Suprapubic skin (tissue), 4 donors: ENCODE measurements around the gene PLA2G5.

Experiments
- CTCF ChIP-seq, 2 donors: fragments of 200-600 bp in 1 of 2; fragments of 450-650 bp in 1 of 2; sonication (generic) in 1 of 2; IDR thresholded peaks; one replicate each; pipeline ENCODE4 v1.5.1; 2016 to 2019; ENCODE audit warnings: antibody characterized with exemption in 2 of 2, mild to moderate bottlenecking in 1 of 2, moderate library complexity in 1 of 2
- EP300 ChIP-seq: sonication (generic); formaldehyde crosslinking; IDR thresholded peaks from one replicate; pipeline ENCODE4 v1.6.1; 2017; ENCODE audit warnings: antibody characterized with exemption
- POLR2A ChIP-seq, 2 donors: fragments of 450-650 bp; IDR thresholded peaks; one replicate each; pipeline ENCODE4 v1.6.1; 2017; ENCODE audit warnings: antibody characterized with exemption in 2 of 2, mild to moderate bottlenecking in 2 of 2, moderate library complexity in 2 of 2
- POLR2AphosphoS5 ChIP-seq, 3 donors: sonication (generic); formaldehyde crosslinking; IDR thresholded peaks; one replicate each; pipeline ENCODE4 v1.6.1; 2017; ENCODE audit warnings: antibody characterized with exemption in 3 of 3

- TF ChIP-seq POLR2A (IDR thresholded peaks at IDR 0.05), result no peak
- TF ChIP-seq CTCF (IDR thresholded peaks at IDR 0.05), result no peak
- no peak for TF ChIP-seq EP300
- no peak for TF ChIP-seq POLR2AphosphoS5 (IDR thresholded peaks at IDR 0.05)
Observed at GRCh38 chr1:20079661-20080305, 9.8 kb downstream of the PLA2G5 start.
